OCI-LY7 (cell line): ENCODE measurements around the gene CYP2A6. TPM values are rescaled to one million over a fixed set of nuclear protein-coding genes. Genes with fewer than 3 reads are reported as not detected.
"Not testable (repeated sequence)": the region's sequence is repeated elsewhere in the genome, so short reads cannot be mapped to it uniquely, and the experiment has no call there.

Experiments
- BruUV-seq: library from RNA; stranded (reverse); fragments of 400-500 nt; replicated peaks from 2 replicates; lab custom pipeline; 2021; lab: Mats Ljungman, UMichigan
- CTCF ChIA-PET: fragments of 300-600 bp; sonication (Branson Sonifier 250); formaldehyde crosslinking; loops from one replicate; lab custom pipeline; 2022; ENCODE audit warnings: antibody characterized with exemption; ENCODE audit not compliant: unreplicated experiment; lab: Charles Lee
- POLR2A ChIA-PET: fragments of 300-600 bp; sonication (Branson Sonifier 250); formaldehyde crosslinking; loops from one replicate; lab custom pipeline; 2022; ENCODE audit warnings: antibody characterized with exemption; lab: Charles Lee
- DNase-seq: peaks from one replicate; pipeline ENCODE4 v3.0.0-alpha.2; 2015; ENCODE audit warnings: low spot score
- H2AFZ ChIP-seq: fragments of 200-600 bp; sonication (generic), shearing (Covaris generic); 2 replicates; pipeline ENCODE4 v1.6.1; 2014; ENCODE audit warnings: mild to moderate bottlenecking, antibody characterized with exemption, low read length, moderate library complexity
- H3K27ac ChIP-seq: fragments of 200-600 bp; sonication (generic); 2 replicates; pipeline ENCODE4 v1.5.1; 2014; ENCODE audit warnings: mixed run types, low read depth, mild to moderate bottlenecking, moderate library complexity, low read length, inconsistent platforms; ENCODE audit not compliant: poor library complexity, severe bottlenecking
- H3K36me3 ChIP-seq: fragments of 200-600 bp; sonication (generic); 2 replicates; pipeline ENCODE4 v1.6.1; 2014; ENCODE audit warnings: mild to moderate bottlenecking, antibody characterized with exemption, low read length, moderate library complexity, mixed read lengths; ENCODE audit not compliant: insufficient read depth
- H3K4me1 ChIP-seq: fragments of 200-600 bp; sonication (generic); 2 replicates; pipeline ENCODE4 v1.5.1; 2014; ENCODE audit warnings: mild to moderate bottlenecking, low read length; ENCODE audit not compliant: insufficient read depth, poor library complexity, severe bottlenecking
- H3K4me2 ChIP-seq: fragments of 200-600 bp; sonication (generic); 2 replicates; pipeline ENCODE4 v1.6.1; 2014; ENCODE audit warnings: mild to moderate bottlenecking, low read length
- H3K4me3 ChIP-seq: fragments of 200-600 bp; sonication (generic); 2 replicates; pipeline ENCODE4 v1.5.1; 2014; ENCODE audit warnings: mild to moderate bottlenecking, low read depth, low read length; ENCODE audit not compliant: poor library complexity, severe bottlenecking
- H3K79me2 ChIP-seq: fragments of 200-600 bp; sonication (generic); 2 replicates; pipeline ENCODE4 v1.6.1; 2016; ENCODE audit warnings: low read depth, mild to moderate bottlenecking, low read length, moderate library complexity, mixed read lengths; ENCODE audit not compliant: insufficient read depth
- H3K9me2 ChIP-seq: fragments of 200-600 bp; sonication (generic); 2 replicates; pipeline ENCODE4 v1.6.1; 2016; ENCODE audit warnings: mild to moderate bottlenecking, low read length, mixed read lengths; ENCODE audit not compliant: insufficient read depth
- H3K9me3 ChIP-seq: fragments of 200-600 bp; sonication (generic); 2 replicates; pipeline ENCODE4 v1.6.1; 2014; ENCODE audit warnings: mild to moderate bottlenecking, mixed run types, low read length, mixed read lengths
- H4K20me1 ChIP-seq: fragments of 200-600 bp; sonication (generic); 2 replicates; pipeline ENCODE4 v1.6.1; 2014; ENCODE audit warnings: mild to moderate bottlenecking, antibody characterized with exemption, low read length, moderate library complexity, mixed read lengths; ENCODE audit not compliant: insufficient read depth
- EZH2phosphoT487 ChIP-seq: fragments of 200-600 bp; sonication (generic); IDR thresholded peaks from 2 replicates; pipeline ENCODE4 v1.6.1; 2018; ENCODE audit warnings: low read depth, borderline replicate concordance, mild to moderate bottlenecking, mixed run types, antibody characterized with exemption, low read length, moderate library complexity, mixed read lengths
- intact Hi-C: fragments of 100-400 bp; cut with micrococcal nuclease; formaldehyde crosslinking; loops from one replicate; pipeline ENCODE4 v1.10.0; 2022; ENCODE audit not compliant: unreplicated experiment
- total RNA-seq, 2 experiments: library from RNA; depleted of rRNA in 1 of 2; stranded (reverse); fragments of >200 nt in 1 of 2; shearing (Covaris generic) in 1 of 2; gene quantifications; 2 replicates each; pipeline ENCODE4 v1.2.3, GENCODE V29; 2014 to 2022
- TF ChIP-seq, protein P1 (sequence below): fragments of 200-600 bp; sonication (generic); conservative IDR thresholded peaks from 2 replicates; pipeline ENCODE4 v1.5.1; 2014; ENCODE audit warnings: mild to moderate bottlenecking, antibody characterized with exemption, low read length, moderate library complexity, mixed read lengths

The CYP2A6 gene
- total RNA-seq, 2 experiments from 2014 or later, result not detected

DNA sequence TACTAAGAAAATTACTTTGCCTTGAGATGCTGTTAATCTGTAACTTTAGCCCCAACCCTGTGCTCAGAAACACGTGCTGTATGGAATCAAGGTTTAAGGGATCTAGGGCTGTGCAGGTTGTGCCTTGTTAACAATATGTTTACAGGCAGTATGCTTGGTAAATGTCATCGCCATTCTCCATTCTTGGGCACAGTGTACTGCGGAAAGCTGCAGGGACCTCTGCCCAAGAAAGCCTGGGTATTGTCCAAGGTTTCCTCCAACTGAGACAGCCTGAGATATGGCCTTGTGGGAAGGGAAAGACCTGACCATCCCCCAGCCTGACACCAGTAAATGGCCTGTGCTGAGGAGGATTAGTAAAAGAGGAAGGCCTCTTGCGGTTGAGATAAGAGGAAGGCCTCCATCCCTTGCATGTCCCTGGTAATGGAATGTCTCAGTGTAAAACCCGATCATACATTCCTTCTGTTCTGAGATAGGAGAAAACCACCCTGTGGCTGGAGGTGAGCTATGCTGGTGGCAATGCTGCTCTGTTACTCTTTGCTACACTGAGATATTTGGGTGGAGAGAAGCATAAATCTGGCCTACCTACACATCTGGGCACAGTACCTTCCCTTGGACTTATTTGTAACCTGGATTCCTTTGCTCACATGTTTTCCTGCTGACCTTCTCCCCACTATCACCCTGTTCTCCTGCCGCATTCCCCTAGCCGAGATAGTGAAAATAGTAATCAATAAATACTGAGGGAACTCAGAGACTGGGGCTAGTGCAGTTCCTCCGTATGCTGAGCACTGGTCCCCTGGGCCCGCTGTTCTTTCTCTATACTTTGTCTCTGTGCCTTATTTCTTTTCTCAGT is 27.3 kb downstream of the CYP2A6 start:
- H3K4me3 ChIP-seq, H3K9me2 ChIP-seq, H3K27ac ChIP-seq, POLR2A ChIA-PET, intact Hi-C loops, H3K79me2 ChIP-seq, H3K36me3 ChIP-seq, DNase-seq, H2AFZ ChIP-seq, H4K20me1 ChIP-seq, H3K9me3 ChIP-seq, BruUV-seq, CTCF ChIA-PET, H3K4me2 ChIP-seq: not testable (repeated sequence)
- H3K4me1 ChIP-seq, result peaks cover 22% of the 10 kb centered on the region

DNA sequence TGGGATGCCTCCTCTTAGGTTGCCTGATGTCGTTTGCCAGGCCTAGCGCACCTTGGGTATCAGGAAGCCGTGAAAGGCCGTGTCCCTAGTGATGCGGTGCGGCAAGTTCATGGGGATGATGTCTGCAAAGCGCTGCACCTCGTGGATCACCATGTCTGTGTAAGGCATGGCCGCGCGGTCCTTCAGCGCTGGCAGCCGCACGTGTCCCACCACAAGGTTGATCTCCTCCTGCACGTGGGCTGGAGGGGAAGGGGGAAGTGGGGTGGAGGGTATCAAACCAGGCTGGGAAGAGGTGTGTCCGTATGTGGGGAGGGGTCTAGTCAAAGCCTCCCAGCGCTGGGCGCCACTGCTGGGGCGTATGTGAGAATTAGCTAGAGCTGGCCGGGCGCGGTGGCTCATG is 28.1 kb downstream of the CYP2A6 start:
- TF ChIP-seq, protein P1, sequence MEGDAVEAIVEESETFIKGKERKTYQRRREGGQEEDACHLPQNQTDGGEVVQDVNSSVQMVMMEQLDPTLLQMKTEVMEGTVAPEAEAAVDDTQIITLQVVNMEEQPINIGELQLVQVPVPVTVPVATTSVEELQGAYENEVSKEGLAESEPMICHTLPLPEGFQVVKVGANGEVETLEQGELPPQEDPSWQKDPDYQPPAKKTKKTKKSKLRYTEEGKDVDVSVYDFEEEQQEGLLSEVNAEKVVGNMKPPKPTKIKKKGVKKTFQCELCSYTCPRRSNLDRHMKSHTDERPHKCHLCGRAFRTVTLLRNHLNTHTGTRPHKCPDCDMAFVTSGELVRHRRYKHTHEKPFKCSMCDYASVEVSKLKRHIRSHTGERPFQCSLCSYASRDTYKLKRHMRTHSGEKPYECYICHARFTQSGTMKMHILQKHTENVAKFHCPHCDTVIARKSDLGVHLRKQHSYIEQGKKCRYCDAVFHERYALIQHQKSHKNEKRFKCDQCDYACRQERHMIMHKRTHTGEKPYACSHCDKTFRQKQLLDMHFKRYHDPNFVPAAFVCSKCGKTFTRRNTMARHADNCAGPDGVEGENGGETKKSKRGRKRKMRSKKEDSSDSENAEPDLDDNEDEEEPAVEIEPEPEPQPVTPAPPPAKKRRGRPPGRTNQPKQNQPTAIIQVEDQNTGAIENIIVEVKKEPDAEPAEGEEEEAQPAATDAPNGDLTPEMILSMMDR, result no peak
- TF ChIP-seq EZH2phosphoT487, result no peak
- no peaks in the 10 kb centered on the region for H3K36me3 ChIP-seq
- DNase-seq, result no peak
- H4K20me1 ChIP-seq, result no peaks in the 10 kb centered on the region
- H3K9me2 ChIP-seq, result no peaks in the 10 kb centered on the region
- H3K27ac ChIP-seq, result no peak overlapping the region
- CTCF ChIA-PET, result no interaction called here
- H3K79me2 ChIP-seq, result no peaks in the 10 kb centered on the region
- BruUV-seq, result no TSS peak
- no peak overlapping the region for H2AFZ ChIP-seq
- no peak overlapping the region for H3K4me3 ChIP-seq
- intact Hi-C loops, result no loop called here
- POLR2A ChIA-PET, result no interaction called here
- H3K9me3 ChIP-seq, result no peaks in the 10 kb centered on the region
- no peak overlapping the region for H3K4me2 ChIP-seq
- H3K4me1 ChIP-seq, result peaks cover 22% of the 10 kb centered on the region

DNA sequence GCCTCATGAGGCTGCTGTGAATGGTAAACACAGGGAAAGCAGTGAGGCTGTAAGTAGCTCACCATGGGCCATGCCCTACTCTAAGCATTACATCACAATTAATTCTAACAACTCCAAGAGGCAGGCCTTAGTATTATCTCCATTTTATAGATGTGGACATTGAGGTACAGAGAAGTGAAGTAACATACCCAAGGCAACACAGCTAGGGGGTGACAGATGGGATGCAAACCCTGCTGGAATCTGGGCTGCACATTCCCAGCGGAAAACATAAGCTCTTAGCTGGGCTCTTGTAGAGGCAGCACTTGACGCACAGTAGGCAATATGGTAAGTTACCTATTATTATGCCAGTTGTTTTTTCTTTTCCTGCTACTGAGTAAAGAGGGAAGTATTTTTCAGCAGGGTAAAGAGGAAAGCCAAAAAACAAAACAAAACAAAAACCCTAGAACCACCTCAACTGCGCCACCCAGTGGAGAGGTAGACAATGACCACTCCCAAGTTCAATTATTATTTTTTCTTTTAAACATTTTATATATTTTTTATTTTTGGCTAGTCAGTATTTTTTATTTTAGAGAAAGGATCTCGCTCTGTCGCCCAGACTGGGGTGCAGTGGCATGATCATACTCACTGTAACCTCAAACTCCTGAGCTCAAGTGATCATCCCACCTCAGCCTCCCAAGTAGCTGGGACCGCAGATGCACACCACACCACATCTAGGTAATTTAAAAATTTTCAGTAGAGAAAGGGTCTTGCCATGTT is 30.6 kb downstream of the CYP2A6 start:
- CTCF ChIA-PET, result interaction anchor here (0.6 to 0.7 kb wide), 2 partner anchors 156 to 158 kb away, joined by 3 read pairs; no protein-coding TSS in a partner anchor
- H4K20me1 ChIP-seq, H3K4me3 ChIP-seq, BruUV-seq, H3K9me2 ChIP-seq, H3K9me3 ChIP-seq, H3K79me2 ChIP-seq, H3K36me3 ChIP-seq, H2AFZ ChIP-seq: not testable (repeated sequence)
- Histone ChIP-seq H3K4me2 (peak overlapping the region; percentile 53; the same call in 1 of the 2 replicates), H3K4me1 (peaks cover 22% of the 10 kb centered on the region), H3K27ac (peak overlapping the region; percentile 16)
- POLR2A ChIA-PET, result interaction anchor here (0.7 kb wide), 2 partner anchors 157 to 158 kb away, joined by 3 read pairs; no protein-coding TSS in a partner anchor
- DNase-seq, result peak; percentile 50
- TF ChIP-seq, protein P1, result peak; percentile 83
- intact Hi-C loops, result loop anchor here (1.0 kb wide), 1 partner anchor 157 kb away; no protein-coding TSS in a partner anchor
